ENCODE results near the gene AHCYL2. TPM values are rescaled to one million over a fixed set of nuclear protein-coding genes. Genes with fewer than 3 reads are reported as not detected.
A peak's percentile ranks its signal among the peaks of the same experiment; 100 is the strongest.

The AHCYL2 gene
- total RNA-seq, 1 donor from 2014 or later: 10.1 TPM

DNA sequence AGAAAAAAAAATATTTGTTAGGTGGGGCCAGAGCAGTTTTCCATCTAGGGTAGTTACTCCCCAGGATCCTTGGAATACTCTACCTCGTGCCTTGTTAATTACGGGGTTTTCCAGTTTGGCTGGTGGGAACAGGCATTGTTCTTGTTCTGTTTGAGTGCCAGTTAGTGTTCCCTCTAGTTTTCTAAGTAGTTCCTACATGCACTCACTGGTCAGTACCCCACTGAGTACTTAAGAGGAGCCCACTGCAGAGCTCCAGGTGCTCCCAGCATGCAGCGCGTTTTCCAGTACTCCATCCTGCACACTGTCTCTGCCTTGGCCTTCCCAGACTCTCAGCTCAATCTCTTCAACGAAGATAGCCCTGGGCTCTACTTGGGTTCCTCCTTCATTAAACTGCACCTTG lies 58.0 kb downstream of the AHCYL2 start:
- Histone ChIP-seq H3K4me3 (ENCODE audit: low read depth, low read length) (no peak overlapping the region), H3K27me3 (ENCODE audit: control insufficient read depth, insufficient read depth, low read length) (no peaks in the 10 kb centered on the region), H3K36me3 (ENCODE audit: control insufficient read depth, insufficient read depth, low read length) (no peaks in the 10 kb centered on the region)
- DNase-seq (ENCODE audit: low read depth): no peak
- TF ChIP-seq CTCF (IDR thresholded peaks at IDR 0.05; ENCODE audit: insufficient read depth, low read length, poor library complexity, severe bottlenecking): no peak

- Histone ChIP-seq H3K27me3 (ENCODE audit: control insufficient read depth, insufficient read depth, low read length) (no peaks in the 10 kb centered on the region), H3K4me3 (ENCODE audit: low read depth, low read length) (no peak overlapping the region), H3K36me3 (ENCODE audit: control insufficient read depth, insufficient read depth, low read length) (no peaks in the 10 kb centered on the region)
- DNase-seq (ENCODE audit: low read depth): no peak
- no peak for TF ChIP-seq CTCF (IDR thresholded peaks at IDR 0.05; ENCODE audit: insufficient read depth, low read length, poor library complexity, severe bottlenecking)
These were observed 59.1 kb downstream of the AHCYL2 start for GRCh38 chr7:129283936-129284335.

GRCh38 chr7:129285111-129285510 lies 60.3 kb downstream of the AHCYL2 start:
- DNase-seq (ENCODE audit: low read depth): no peak
- H3K27me3 ChIP-seq (ENCODE audit: control insufficient read depth, insufficient read depth, low read length): no peaks in the 10 kb centered on the region
- no peak for TF ChIP-seq CTCF (IDR thresholded peaks at IDR 0.05; ENCODE audit: insufficient read depth, low read length, poor library complexity, severe bottlenecking)
- no peaks in the 10 kb centered on the region for H3K36me3 ChIP-seq (ENCODE audit: control insufficient read depth, insufficient read depth, low read length)
- H3K4me3 ChIP-seq (ENCODE audit: low read depth, low read length): no peak overlapping the region

DNA sequence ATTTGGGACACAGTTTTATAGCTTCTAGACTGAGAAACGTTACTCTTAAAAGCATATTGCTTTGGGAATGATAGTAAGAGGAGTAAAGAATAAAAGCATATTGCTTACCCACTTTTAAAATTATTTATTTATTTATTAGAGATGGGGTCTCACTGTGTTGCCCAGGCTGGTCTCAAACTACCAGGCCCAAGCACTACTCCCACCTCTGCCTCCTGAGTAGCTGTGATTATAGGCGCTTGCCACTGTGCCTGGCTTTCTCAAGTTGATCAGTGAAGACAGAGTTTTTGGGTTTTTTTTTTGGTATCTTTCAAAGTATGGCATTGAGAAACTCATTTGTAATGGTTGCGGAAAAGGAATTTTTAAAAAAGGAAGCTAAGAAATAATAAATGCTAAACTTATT lies 68.0 kb downstream of the AHCYL2 start:
- Histone ChIP-seq H3K4me3 (ENCODE audit: low read depth, low read length) (no peak overlapping the region), H3K36me3 (ENCODE audit: control insufficient read depth, insufficient read depth, low read length) (no peaks in the 10 kb centered on the region), H3K27me3 (ENCODE audit: control insufficient read depth, insufficient read depth, low read length) (no peaks in the 10 kb centered on the region)
- DNase-seq (ENCODE audit: low read depth): no peak
- TF ChIP-seq CTCF (IDR thresholded peaks at IDR 0.05; ENCODE audit: insufficient read depth, low read length, poor library complexity, severe bottlenecking): no peak

- no peaks in the 10 kb centered on the region for H3K27me3 ChIP-seq (ENCODE audit: control insufficient read depth, insufficient read depth, low read length)
- DNase-seq (ENCODE audit: low read depth): no peak
- no peak overlapping the region for H3K4me3 ChIP-seq (ENCODE audit: low read depth, low read length)
- H3K36me3 ChIP-seq (ENCODE audit: control insufficient read depth, insufficient read depth, low read length): no peaks in the 10 kb centered on the region
- no peak for TF ChIP-seq CTCF (IDR thresholded peaks at IDR 0.05; ENCODE audit: insufficient read depth, low read length, poor library complexity, severe bottlenecking)
These were observed 70.2 kb downstream of the AHCYL2 start for GRCh38 chr7:129295015-129295423.

- DNase-seq (ENCODE audit: low read depth): no peak
- Histone ChIP-seq H3K36me3 (ENCODE audit: control insufficient read depth, insufficient read depth, low read length) (no peaks in the 10 kb centered on the region), H3K4me3 (ENCODE audit: low read depth, low read length) (no peak overlapping the region)
These were observed 73.6 kb downstream of the AHCYL2 start for GRCh38 chr7:129298268-129298893.

More at GRCh38 chr7:129298268-129298893, 73.6 kb downstream of the AHCYL2 start:
- TF ChIP-seq CTCF (IDR thresholded peaks at IDR 0.05; ENCODE audit: insufficient read depth, low read length, poor library complexity, severe bottlenecking): peak; percentile 79
- H3K27me3 ChIP-seq (ENCODE audit: control insufficient read depth, insufficient read depth, low read length): no peaks in the 10 kb centered on the region

Data from kidney epithelial cell (primary cell).